Effector memory CD8-positive, alpha-beta T cell (primary cell): ENCODE results near the gene CENPB.
"Not testable (repeated sequence)": the region's sequence is repeated elsewhere in the genome, so short reads cannot be mapped to it uniquely, and the experiment has no call there.

Source experiments
- ATAC-seq: fragments of 150-1000 bp; cut with Tn5 transposase; replicated peaks from 2 replicates; pipeline ENCODE4 v1.10.0; 2021; ENCODE audit warnings: mild to moderate bottlenecking, moderate library complexity
- DNase-seq, 3 experiments: peaks; one replicate each; pipeline ENCODE4 v3.0.0; 2021
- H3K27ac Mint-ChIP-seq, 2 donors: one replicate each; pipeline ENCODE4 v1.8.0; 2022; ENCODE audit warnings: mild to moderate bottlenecking in 2 of 2, mixed read lengths in 2 of 2, moderate library complexity in 2 of 2
- H3K27me3 Mint-ChIP-seq, 2 donors: one replicate each; pipeline ENCODE4 v1.8.0; 2022; ENCODE audit warnings: mixed read lengths in 2 of 2
- H3K36me3 Mint-ChIP-seq: one replicate; pipeline ENCODE4 v1.8.0; 2022; ENCODE audit warnings: mild to moderate bottlenecking, moderate library complexity, mixed read lengths; ENCODE audit not compliant: insufficient read depth
- H3K4me1 Mint-ChIP-seq, 2 donors: one replicate each; pipeline ENCODE4 v1.8.0; 2022; ENCODE audit warnings: low read depth in 2 of 2, mixed read lengths in 2 of 2
- H3K4me3 Mint-ChIP-seq, 2 donors: one replicate each; pipeline ENCODE4 v1.8.0; 2022; ENCODE audit warnings: mild to moderate bottlenecking in 2 of 2, mixed read lengths in 2 of 2, moderate library complexity in 2 of 2
- H3K9me3 Mint-ChIP-seq, 2 donors: one replicate each; pipeline ENCODE4 v1.8.0; 2022; ENCODE audit warnings: mixed read lengths in 2 of 2
- total RNA-seq, 9 experiments: gene quantifications; one replicate each; lab custom pipeline; 2026; lab: John Stamatoyannopoulos, UW

CENPB gene, protein sequence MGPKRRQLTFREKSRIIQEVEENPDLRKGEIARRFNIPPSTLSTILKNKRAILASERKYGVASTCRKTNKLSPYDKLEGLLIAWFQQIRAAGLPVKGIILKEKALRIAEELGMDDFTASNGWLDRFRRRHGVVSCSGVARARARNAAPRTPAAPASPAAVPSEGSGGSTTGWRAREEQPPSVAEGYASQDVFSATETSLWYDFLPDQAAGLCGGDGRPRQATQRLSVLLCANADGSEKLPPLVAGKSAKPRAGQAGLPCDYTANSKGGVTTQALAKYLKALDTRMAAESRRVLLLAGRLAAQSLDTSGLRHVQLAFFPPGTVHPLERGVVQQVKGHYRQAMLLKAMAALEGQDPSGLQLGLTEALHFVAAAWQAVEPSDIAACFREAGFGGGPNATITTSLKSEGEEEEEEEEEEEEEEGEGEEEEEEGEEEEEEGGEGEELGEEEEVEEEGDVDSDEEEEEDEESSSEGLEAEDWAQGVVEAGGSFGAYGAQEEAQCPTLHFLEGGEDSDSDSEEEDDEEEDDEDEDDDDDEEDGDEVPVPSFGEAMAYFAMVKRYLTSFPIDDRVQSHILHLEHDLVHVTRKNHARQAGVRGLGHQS
- 44.2 to 115 (median 81.2) reads per million in 9 experiments for total RNA-seq

DNA sequence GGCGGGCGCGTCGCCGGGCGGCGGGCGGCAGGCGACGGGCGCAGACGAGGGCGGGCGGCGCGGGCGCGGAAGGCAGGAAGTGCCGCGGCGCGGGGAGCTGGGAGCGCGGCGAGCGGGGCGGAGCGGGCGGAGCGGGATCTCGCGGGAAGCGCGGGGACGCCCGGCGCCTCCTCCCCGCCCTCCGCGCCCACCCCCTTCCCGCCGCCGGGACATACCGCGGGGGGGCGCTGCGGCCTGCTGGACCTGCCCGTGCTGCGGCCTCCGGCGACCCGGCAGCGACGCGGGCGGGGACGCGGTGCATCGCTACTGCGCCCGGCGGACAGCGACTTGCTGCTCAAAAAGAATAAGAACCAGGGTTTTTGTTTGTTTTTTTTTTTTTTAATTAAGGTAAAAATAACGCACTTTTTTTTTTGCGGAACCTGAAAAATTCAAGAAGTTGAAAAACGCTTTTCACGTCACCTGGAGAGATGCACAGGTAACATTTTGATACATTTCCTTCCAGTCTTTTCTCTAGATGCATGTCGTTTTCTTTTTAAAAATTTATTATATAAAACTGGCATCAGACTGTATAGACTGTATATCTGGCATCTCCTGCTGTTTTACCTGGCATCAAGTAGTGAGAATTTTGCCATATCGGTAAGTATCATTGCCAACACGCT, at the start of gene CENPB:
TSS of gene CENPB (minus strand) at position 76 of the 659 bp plus-strand sequence. CDS start 257 bp downstream, outside the sequence.
- H3K27ac Mint-ChIP-seq: peak within 1 kb of the TSS in 1 of 2 donors; percentile 67
- H3K4me1 Mint-ChIP-seq: peaks cover 29 to 35% of the 10 kb centered on the region in 2 donors
- H3K36me3 Mint-ChIP-seq: peaks cover 19% of the 10 kb centered on the region
- peak; percentile 88 to 93 (median 88) for DNase-seq
- no peaks in the 10 kb centered on the region for H3K9me3 Mint-ChIP-seq
- no peaks in the 10 kb centered on the region for H3K27me3 Mint-ChIP-seq
- peak within 1 kb of the TSS; percentile 70 to 80 for H3K4me3 Mint-ChIP-seq
- peak; percentile 91 for ATAC-seq

DNA sequence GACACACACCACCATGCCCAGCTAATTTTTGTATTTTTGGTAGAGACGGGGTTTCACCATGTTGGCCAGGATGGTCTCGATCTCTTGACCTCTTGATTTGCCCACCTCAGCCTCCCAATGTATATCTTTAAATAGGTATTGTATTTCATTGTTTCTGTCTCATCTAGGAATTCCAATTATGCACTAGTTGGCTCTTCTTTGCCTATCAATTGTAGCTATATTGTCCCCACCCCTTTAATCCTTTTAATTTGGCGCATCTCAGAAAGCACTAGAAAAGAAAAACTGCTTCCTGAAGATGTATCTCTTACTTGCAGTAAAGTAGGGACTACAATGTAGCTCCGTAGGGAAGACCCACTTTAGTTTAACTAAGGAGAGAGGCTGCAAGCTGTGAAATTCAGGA, 49.6 kb upstream of the CENPB start:
- ATAC-seq (no peak), DNase-seq (no peak)
- Mint-ChIP-seq H3K9me3 (no peaks in the 10 kb centered on the region), H3K27me3 (no peaks in the 10 kb centered on the region), H3K4me3 (no peak overlapping the region), H3K27ac (no peak overlapping the region), H3K4me1 (peaks cover 0 to 3% of the 10 kb centered on the region in 2 donors), H3K36me3 (peaks cover 3% of the 10 kb centered on the region)

DNA sequence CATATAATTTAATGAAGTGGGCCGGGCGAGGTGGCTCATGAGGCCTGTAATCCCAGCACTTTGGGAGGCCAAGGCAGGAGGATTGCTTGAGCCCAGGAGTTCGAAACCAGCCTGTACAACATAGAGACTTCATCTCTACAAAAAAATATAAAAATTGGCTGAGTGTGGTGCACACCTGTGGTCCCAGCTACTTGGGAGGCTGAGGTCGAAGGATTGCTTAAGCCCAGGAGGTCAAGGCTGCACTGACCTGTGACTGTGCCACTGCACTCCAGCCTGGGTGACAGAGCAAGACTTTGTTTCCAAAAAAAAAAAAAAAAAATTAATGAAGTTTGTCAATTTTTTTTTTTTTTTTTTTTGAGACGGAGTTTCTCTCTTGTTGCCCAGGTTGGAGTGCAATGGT, 43.4 kb upstream of the CENPB start:
- not testable (repeated sequence) for H3K9me3 Mint-ChIP-seq, H3K4me1 Mint-ChIP-seq, H3K27me3 Mint-ChIP-seq, H3K27ac Mint-ChIP-seq, DNase-seq, H3K36me3 Mint-ChIP-seq, H3K4me3 Mint-ChIP-seq, ATAC-seq

DNA sequence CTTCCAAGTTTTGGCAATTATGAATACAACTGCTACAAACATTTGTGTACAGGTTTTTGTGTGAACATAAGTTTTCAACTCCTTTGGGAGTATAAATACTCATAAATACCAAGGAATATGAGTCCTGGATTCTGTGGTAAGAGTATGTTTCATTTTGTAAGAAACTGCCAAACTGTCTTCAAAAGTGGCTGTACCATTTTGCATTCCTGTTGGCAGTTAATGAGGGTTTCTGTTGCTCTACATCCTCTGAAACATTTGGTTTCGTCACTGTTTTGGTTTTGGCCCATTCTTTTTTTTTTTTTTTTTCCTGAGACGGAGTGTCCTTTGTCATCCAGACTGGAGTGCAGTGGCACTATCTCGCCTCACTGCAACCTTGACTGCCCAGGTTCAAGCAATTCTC, 42.3 kb upstream of the CENPB start:
- H3K9me3 Mint-ChIP-seq: no peaks in the 10 kb centered on the region
- no peak for DNase-seq
- ATAC-seq: no peak
- no peaks in the 10 kb centered on the region for H3K27me3 Mint-ChIP-seq
- peak overlapping the region in 1 of 2 donors; percentile 15 for H3K27ac Mint-ChIP-seq
- H3K4me3 Mint-ChIP-seq: no peak overlapping the region
- H3K36me3 Mint-ChIP-seq: peaks cover 9% of the 10 kb centered on the region
- peaks cover 0 to 7% of the 10 kb centered on the region in 2 donors for H3K4me1 Mint-ChIP-seq

DNA sequence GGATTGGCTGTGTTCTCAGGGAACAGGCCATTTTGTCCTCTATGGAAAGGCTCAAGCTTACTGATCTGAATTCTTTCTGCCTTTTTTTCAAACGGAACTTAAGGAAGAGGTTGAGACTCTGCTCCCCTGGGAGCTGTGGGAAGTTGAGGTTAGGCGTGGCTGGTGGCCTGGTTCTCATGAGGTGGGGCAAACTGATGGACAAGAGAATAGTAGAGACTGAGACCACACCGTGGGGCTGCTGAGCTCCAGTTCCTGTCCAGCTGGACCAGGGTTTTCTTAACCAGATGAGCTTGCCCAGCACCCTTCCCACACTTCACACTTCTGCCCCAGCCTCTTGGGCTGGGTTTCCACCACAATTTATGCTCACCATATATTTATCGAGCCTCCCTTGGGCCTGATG, 39.9 kb upstream of the CENPB start:
- Mint-ChIP-seq H3K4me3 (no peak overlapping the region), H3K36me3 (peaks cover 21% of the 10 kb centered on the region), H3K27me3 (no peaks in the 10 kb centered on the region), H3K9me3 (no peaks in the 10 kb centered on the region), H3K27ac (peak overlapping the region in 1 of 2 donors; percentile 53), H3K4me1 (peaks cover 8 to 14% of the 10 kb centered on the region in 2 donors)
- no peak for DNase-seq
- no peak for ATAC-seq

DNA sequence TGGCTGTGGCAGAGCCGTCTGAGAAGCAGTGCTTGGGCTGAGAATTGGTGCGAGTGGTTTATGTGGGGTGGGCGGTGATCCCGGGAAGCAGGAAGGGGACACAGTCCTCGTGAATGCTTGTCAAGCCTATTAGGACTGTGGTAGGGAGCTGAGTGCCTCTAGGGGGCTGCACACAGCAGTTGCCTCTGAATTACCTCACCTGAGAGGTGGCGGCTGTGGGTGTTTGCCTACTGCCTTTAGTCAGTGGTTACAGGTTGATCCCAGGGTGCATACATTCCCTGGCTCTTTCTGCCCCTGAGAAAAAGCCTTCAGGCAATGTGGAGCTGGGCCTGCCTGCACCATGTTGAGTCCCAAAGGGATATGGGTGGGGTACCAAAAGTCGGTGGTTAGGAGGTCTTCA, 39.0 kb upstream of the CENPB start:
- Mint-ChIP-seq H3K27me3 (no peaks in the 10 kb centered on the region), H3K36me3 (peaks cover 28% of the 10 kb centered on the region), H3K9me3 (no peaks in the 10 kb centered on the region), H3K4me1 (peaks cover 11 to 21% of the 10 kb centered on the region in 2 donors), H3K27ac (no peak overlapping the region), H3K4me3 (no peak overlapping the region)
- ATAC-seq (no peak), DNase-seq (no peak)

DNA sequence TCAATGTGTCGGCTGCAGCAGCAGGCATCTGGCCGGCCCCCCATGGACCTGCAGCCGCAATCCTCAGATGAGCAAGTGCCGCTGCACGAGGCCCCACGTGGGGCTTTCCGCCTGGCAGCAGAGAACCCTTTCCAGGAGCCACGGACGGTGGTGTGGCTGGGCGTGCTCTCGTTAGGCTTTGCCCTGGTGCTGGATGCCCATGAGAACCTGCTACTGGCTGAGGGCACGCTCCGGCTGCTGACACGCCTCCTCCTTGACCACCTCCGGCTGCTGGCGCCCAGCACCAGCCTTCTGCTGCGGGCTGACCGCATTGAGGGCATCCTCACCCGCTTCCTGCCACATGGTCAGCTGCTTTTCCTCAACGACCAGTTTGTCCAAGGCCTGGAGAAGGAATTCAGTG, 37.3 kb upstream of the CENPB start:
- DNase-seq: no peak
- peak overlapping the region in 1 of 2 donors; percentile 38 for H3K27ac Mint-ChIP-seq
- H3K36me3 Mint-ChIP-seq: peaks cover 31% of the 10 kb centered on the region
- no peak for ATAC-seq
- no peaks in the 10 kb centered on the region for H3K27me3 Mint-ChIP-seq
- peaks cover 19 to 32% of the 10 kb centered on the region in 2 donors for H3K4me1 Mint-ChIP-seq
- H3K4me3 Mint-ChIP-seq: no peak overlapping the region
- no peaks in the 10 kb centered on the region for H3K9me3 Mint-ChIP-seq

DNA sequence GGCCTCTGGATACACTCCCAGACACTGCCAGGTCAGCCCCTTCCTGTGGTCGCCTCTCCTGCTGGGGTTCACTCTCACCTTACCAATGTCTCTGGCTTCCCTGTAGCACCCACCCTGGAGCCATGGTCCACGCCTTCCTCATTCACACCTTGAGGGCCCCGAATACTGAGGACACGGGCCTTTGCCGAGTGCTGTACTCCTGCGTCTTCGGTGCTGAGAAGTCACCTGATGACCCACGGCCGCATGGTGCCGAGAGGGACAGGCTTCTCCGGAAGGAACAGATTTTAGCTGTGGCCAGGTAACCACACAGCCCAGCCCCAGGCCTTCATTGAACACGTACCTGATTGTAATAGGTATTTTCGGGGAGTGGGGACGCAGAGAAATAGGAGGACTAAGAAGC, 35.5 kb upstream of the CENPB start:
- Mint-ChIP-seq H3K4me3 (peak overlapping the region; percentile 88 to 91), H3K27me3 (no peaks in the 10 kb centered on the region), H3K27ac (peak overlapping the region; percentile 98 to 99), H3K36me3 (peaks cover 30% of the 10 kb centered on the region), H3K9me3 (no peaks in the 10 kb centered on the region), H3K4me1 (peaks cover 29 to 45% of the 10 kb centered on the region in 2 donors)
- no peak for DNase-seq
- ATAC-seq: no peak

DNA sequence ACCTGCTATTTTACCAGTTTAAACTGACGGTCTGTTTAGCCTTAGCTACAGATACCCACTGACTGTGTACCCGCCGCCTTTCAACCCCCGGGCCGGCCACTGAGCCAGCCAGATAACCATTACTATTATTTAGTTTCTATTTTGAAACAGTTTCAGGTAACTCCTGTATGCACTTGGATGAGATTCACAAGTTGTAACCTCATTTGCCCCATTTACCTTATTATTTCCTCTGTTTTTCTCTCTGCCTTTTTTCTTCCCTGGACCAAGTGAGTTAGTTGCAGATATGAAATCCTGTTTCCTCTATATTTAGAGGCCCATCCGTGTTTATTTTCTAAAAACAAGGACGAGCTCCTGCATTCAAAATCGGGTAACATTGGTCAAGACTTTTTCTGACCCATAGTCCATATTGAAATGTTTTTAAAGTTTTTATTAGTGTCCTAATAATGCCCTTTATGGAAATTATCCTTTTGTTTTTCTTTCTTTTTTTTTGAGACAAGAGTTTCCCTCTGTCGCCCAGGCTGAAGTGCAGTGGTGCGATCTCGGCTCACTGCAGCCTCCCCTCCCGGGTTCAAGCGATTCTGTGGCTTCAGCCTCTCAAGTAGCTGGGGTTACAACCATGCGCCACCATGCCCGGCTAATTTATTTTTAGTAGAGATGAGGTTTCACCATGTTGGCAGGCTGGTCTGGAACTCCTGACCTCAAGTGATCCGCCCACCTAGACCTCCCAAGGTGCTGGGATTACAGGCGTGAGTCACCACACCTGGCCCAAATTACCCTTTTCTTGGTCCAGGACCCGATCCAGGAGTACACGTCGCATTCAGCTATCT, 34.6 kb upstream of the CENPB start:
- H3K36me3 Mint-ChIP-seq: peaks cover 30% of the 10 kb centered on the region
- H3K27ac Mint-ChIP-seq: peak overlapping the region; percentile 98 to 99
- H3K27me3 Mint-ChIP-seq: no peaks in the 10 kb centered on the region
- DNase-seq (no peak), ATAC-seq (no peak)
- H3K9me3 Mint-ChIP-seq: no peaks in the 10 kb centered on the region
- peaks cover 36 to 48% of the 10 kb centered on the region in 2 donors for H3K4me1 Mint-ChIP-seq
- peak overlapping the region; percentile 88 to 91 for H3K4me3 Mint-ChIP-seq

DNA sequence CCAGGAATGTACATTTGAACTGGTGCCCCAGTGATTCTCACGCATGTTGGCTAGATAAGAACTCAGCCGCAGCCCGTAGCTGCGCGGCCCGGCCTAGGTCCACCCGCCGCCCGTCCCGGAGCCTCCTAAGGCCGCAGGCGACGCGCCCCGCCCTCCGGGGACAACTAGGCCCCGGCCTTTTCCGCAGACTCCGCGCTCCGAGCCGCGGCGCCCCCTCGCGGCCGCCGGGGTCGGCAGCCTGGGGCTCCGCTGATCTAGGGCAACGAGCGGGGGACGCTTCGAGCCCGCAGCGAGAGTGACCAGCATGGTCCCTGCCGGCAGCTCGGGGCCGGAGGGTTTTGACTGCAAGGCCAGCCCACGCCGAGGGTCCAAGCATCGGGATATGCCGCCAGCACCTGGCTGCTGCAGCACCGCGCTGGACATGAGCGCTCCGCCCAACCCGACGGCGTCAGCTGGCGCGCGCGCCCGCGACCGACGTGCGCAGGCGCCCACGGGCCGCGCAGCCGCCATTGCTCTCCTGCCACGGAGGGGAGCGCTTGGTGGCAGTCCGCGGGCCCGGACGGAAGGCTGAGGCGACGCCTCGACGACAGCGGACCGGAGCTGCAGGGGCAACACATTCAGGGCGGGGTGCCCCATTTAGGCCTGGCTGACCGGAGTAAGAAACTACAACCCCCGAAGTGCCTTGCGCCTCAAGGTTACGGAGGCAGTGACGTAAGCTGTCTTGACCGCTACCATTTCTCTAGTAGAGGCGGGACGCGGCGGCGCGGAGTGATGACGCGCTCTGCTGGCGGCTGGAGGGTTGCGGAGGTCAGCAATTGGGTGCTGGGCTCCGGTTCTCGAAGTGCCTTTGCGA, 33.7 kb upstream of the CENPB start, which contains the start of gene AP5S1:
TSS of gene AP5S1 (plus strand) at position 500 of the 853 bp plus-strand sequence. CDS start 1,571 bp downstream, outside the sequence.
- H3K9me3 Mint-ChIP-seq: no peaks in the 10 kb centered on the region
- peak within 1 kb of the TSS; percentile 88 to 91 for H3K4me3 Mint-ChIP-seq
- DNase-seq (peak; percentile 89 to 93 (median 91)), ATAC-seq (peak; percentile 80)
- H3K36me3 Mint-ChIP-seq: peaks cover 34% of the 10 kb centered on the region
- peak within 1 kb of the TSS; percentile 98 to 99 for H3K27ac Mint-ChIP-seq
- no peaks in the 10 kb centered on the region for H3K27me3 Mint-ChIP-seq
- H3K4me1 Mint-ChIP-seq: peaks cover 43 to 57% of the 10 kb centered on the region in 2 donors

DNA sequence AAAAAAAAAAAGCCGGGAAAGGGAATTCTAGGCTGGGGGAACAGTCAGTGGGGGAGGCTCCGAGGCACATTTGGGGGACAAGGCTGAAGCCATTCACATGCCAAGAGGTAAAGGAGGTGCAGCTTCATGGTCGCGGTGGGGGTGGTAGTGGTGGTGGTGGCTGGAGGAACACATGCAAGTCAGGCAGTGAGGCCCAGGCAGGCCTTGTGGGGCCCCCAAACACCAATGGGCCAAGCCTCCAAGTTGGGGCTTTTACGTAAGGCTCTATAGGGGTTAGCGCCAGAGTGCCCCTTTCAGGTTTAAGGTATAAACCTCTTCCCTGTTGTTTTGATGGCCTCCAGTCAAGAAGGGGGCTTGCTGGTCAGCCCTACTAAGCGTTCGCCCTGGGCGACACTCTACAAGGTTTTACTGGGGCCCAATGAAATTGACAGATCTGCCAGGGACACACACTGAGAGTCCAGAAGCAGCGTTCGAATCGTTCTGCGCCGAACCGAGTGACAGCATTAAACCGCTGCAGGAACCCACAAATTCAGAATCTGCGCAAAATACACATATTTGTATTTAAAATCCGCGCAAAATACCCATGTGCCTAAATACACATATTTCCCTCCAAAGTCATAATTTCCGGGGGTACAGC, 33.0 kb upstream of the CENPB start:
- Mint-ChIP-seq H3K27me3 (no peaks in the 10 kb centered on the region), H3K4me1 (peaks cover 49 to 59% of the 10 kb centered on the region in 2 donors), H3K27ac (peak overlapping the region; percentile 98 to 99), H3K4me3 (peak overlapping the region; percentile 88 to 91), H3K9me3 (no peaks in the 10 kb centered on the region), H3K36me3 (peaks cover 33% of the 10 kb centered on the region)
- no peak for DNase-seq
- ATAC-seq: no peak
